NCI-H460 (cell line): Measurements from ENCODE around the gene LRRC28. TPM values are rescaled to one million over a fixed set of nuclear protein-coding genes. Genes with fewer than 3 reads are reported as not detected.
"Not testable (repeated sequence)": the region's sequence is repeated elsewhere in the genome, so short reads cannot be mapped to it uniquely, and the experiment has no call there.

Experiments used
- DNase-seq: peaks from one replicate; pipeline ENCODE4 v3.0.0-alpha.2; 2016; ENCODE audit warnings: low read depth; ENCODE audit errors: extremely low read depth
- polyA plus RNA-seq: library from polyadenylated mRNA; depleted of rRNA; stranded (reverse); fragments of >200 nt; gene quantifications from 2 replicates; pipeline ENCODE4 v1.2.3, GENCODE V29; 2014; cell fraction: nucleus; rRNA removed
- total RNA-seq: library from RNA; depleted of rRNA; stranded (reverse); fragments of >200 nt; shearing (Covaris generic); gene quantifications from 2 replicates; pipeline ENCODE4 v1.2.3, GENCODE V29; 2014; rRNA removed

LRRC28 gene
- 21.6 and 24.4 TPM in 2 replicates for total RNA-seq
- 24.5 and 26.4 TPM in 2 replicates for polyA plus RNA-seq

DNA sequence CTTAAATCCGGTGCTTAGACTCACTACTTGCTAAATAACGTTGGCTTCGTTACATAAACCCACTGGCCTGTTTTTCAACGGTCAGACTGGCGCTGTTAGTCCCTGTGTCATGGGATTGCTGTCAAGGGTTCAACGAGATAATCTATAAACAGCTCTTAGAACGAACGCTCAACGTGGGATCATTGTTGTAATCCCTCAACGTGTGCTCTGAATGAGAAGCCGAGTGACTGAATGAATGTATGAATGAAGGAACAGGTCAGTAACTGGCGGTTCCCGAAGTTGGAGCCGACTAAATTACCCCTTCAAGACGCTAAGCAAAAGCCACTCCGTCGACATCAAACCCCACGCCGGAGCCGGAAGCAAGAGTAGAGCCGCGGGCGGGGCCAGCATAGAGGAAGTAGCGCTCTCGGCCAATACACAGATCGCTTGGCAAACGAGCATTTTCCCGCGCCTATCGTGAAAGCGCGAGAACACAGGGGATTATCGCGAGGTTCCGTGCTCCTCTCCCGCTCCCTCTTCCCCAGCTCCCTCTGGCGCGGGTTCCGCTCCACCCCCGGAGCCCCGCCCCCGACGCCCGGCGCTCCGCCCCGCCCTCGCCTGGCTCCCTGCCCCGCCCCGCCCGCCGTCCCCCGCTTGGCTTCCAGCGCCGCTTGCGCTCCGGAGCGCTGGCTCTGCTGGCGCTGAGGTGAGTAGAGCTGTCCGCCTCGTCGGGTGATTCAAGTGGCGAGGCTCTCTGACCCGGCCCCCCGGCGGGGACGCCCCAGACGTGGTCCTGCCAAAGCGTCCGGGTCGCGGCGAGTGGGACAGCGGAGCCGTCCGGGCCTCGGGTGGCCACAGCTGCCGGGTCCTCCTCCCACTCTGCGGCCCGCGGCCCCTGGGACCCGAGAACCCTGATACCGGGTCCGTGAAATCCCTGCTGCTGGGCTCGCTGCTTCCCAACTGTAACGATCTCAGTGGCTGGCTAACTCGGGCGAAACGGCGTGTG is at the start of gene LRRC28:
LRRC28 (plus strand) TSS at position 625 of the 985 bp plus-strand sequence. CDS start 4,477 bp downstream, outside the sequence.
- peak; percentile 98 for DNase-seq

- DNase-seq: no peak
Observed at GRCh38 chr15:99202176-99202552, 49.1 kb upstream of the LRRC28 start.

- DNase-seq: no peak
Observed at GRCh38 chr15:99207672-99208071, 43.6 kb upstream of the LRRC28 start.

DNA sequence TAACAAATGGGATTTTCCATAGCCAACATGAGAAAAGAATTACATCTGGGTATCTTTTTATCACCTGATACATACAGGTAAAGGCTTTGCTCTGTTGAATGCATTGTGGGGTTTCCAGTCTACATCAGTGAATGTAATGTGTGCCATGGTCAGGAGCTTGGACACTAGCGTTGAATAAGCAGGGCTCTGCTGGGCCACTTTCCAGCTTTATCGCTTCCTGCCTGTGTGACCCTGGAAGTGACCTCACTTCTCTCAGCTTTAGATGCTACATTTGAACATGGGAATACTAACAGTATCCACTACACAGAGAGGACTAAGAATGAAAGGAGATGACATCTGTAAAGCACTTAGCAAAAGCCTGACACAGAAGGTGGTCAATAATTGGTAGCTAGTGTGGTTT is 42.0 kb upstream of the LRRC28 start:
- no peak for DNase-seq

DNA sequence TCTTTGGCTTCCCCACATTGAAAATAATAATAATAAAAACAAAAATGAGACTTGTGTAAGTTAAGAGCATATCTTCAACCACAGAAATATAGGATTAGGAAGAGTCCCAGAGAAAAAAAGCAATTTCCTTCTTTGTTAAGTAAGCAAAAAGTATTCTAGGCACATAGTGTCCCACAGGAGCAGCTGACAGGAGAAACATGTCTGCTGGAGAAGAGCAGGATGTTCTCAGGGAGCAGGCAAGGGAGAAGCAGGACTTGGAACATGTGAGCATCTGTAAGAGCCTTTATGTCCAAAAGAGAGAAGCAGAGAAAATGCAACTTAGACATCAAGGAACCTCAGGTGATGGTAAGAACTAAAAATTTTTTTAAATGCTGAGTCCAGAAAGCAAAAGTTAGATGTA is 40.9 kb upstream of the LRRC28 start:
- DNase-seq: no peak

DNA sequence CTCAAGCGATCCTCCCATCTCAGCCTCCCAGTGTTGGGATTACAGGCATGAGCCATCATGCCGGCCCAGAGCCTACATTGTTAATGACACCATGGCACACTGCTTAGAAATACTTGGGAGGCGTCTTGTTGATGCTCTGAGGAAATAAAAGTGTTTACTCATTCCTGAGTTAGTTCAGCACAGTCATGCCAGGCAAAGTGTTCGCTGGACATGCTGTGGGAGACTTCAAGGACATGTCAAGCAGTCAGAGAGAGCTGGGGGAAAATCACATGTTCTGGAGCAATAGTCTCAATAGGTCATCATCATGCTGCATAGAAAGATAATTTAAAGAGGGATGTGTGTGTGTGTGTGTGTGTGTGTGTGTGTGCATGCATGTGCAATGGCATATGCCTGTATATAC is 39.4 kb upstream of the LRRC28 start:
- DNase-seq: peak; percentile 81

GRCh38 chr15:99212406-99212805 is 38.9 kb upstream of the LRRC28 start:
- DNase-seq: peak; percentile 65

- DNase-seq: peak; percentile 55
Observed at GRCh38 chr15:99213187-99213811, 38.0 kb upstream of the LRRC28 start.

GRCh38 chr15:99224372-99225214 is 26.7 kb upstream of the LRRC28 start:
- no peak for DNase-seq

DNA sequence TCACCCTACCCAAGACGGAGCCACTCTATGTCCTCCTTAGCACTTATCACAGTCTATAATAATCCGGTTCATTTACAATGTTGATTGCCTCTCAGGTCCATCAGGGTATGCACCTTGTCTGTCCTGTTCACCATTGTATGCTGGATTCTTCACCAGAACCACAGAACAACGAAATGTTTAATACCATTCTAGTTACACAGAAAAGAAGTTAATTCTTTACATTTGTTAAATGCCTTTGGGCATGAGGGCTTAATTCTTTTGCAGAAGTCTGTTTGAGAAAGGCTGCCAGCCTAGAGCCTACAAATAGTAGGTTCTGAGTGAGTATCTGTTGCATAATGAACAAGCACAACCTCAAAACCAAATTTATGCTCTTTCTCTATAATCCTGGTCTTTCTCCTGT is 24.5 kb upstream of the LRRC28 start:
- no peak for DNase-seq

- DNase-seq: no peak
Observed at GRCh38 chr15:99228120-99228770, 23.0 kb upstream of the LRRC28 start.

GRCh38 chr15:99230867-99231266 is 20.4 kb upstream of the LRRC28 start:
- DNase-seq: no peak

- DNase-seq: no peak
Observed at GRCh38 chr15:99232740-99233139, 18.5 kb upstream of the LRRC28 start.

GRCh38 chr15:99234160-99234559 is 17.1 kb upstream of the LRRC28 start:
- not testable (repeated sequence) for DNase-seq

DNA sequence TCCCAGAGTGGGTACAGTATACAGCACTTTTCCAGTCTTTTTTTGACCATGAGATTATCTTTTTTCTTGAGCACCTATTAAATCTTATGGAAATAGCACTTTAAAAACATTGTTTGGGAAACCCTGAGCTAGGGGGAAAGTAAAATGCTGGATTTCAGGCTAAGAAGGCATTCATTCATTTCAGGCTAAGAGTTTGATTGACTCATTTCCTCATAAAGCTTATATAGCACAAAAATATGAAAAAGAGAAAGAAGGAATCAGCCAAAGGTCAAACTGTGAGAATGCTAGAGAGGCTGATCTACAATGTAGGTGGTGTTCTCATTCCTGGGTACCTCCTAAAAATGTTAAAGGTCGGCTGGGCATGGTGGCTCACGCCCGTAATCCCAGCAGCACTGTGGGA is 12.4 kb upstream of the LRRC28 start:
- DNase-seq: no peak

DNA sequence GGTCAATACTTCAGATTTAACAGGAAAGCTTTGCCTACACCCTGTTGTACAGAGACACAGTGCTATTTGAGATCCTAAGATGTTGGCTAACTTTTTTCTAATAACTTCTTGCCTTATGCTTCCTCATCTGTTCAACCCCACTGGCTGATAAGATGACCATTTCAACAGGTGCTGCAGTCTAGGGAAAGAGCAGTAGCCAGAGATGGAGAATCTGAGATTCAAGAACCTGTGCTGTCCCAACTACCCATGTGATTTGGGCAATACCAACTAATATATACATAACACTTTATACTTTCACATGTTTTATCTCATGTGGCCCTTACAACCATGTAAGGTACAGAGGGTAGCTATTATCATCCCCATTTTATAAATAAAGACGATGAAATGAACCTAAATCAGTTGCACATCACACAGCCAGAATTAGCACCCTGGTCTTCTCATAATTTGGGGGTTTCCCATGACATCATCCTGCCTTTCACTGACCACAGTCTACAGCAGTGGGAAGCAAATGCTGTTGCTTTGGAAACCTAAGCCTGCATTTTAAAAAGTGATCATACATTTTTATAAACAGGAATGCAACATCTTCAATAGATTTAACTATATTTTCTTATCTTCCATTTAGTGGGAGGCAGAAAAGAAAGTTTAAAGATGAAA is 11.6 kb upstream of the LRRC28 start:
- no peak for DNase-seq

DNA sequence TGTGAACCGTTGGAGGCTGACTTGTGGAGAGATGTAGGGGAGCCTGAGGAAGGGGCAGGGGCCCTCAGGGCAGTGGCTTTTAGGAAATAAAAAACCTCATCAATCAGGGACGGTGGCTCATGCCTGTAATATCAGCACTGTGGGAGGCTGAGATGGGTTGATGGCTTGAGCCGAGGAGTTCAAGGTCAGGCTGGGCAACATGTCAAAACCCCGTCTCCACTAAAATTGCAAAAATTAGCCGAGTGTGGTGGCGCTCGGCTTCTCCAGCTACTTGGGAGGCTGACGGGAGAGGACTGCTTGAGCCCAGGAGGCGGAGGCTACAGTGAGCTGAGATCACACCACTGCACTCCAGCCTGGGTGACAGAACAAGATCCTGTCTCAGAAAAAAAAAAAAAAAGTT is 9.5 kb upstream of the LRRC28 start:
- DNase-seq: no peak

- no peak for DNase-seq
Observed at GRCh38 chr15:99244306-99244705, 7.0 kb upstream of the LRRC28 start.

DNA sequence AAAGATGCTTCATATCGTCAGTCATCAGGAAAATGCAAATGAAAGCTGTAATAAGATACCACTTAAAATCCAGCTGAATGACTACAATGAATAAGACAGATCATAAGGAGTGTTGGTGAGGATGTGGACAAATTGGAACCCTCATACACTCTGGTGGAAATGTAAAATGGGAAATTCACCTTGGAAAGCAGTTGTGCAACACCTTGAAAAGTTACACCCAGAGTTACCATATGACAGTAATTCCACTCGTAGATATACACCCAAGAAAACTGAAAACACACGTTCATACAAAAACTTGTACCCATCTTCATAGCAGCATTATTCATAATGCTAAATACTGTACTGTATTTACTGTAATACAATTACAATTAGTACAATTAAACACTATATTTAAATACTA is 4.2 kb upstream of the LRRC28 start:
- no peak for DNase-seq
